ENCODE results near the gene EDIL3.

- TF ChIP-seq CTCF (IDR thresholded peaks at IDR 0.05) (no peak), POLR2A (IDR thresholded peaks at IDR 0.05) (no peak)
These were observed 460.5 kb downstream of the EDIL3 start for GRCh38 chr5:83924171-83924570.

All from esophagus squamous epithelium (tissue), 4 donors.